IMR-90 (cell line): ENCODE results near the gene ANKRD44.

Experiments
- CEBPB ChIP-seq: IDR thresholded peaks from 2 replicates; pipeline ENCODE4 v1.6.1; 2012; ENCODE audit warnings: low read depth, low read length, improper control_type of control experiment
- CHD1 ChIP-seq: IDR thresholded peaks from 2 replicates; pipeline ENCODE4 v1.6.1; 2012; ENCODE audit warnings: low read depth, low read length, improper control_type of control experiment
- CTCF ChIP-seq: conservative IDR thresholded peaks from 2 replicates; pipeline ENCODE4 v1.5.1; 2012; ENCODE audit warnings: mild to moderate bottlenecking, low read depth, low read length, improper control_type of control experiment
- ELK1 ChIP-seq: fragments of 150-350 bp; IDR thresholded peaks from 2 replicates; pipeline ENCODE4 v1.6.1; 2016; ENCODE audit warnings: low read depth, mild to moderate bottlenecking, low read length, moderate library complexity, borderline replicate concordance
- FOS ChIP-seq: fragments of 150-350 bp; IDR thresholded peaks from 2 replicates; pipeline ENCODE4 v1.6.1; 2016; ENCODE audit warnings: low read depth, low read length
- MAFK ChIP-seq: IDR thresholded peaks from 2 replicates; pipeline ENCODE4 v1.6.1; 2012; ENCODE audit warnings: low read depth, low read length, improper control_type of control experiment
- MAZ ChIP-seq: IDR thresholded peaks from 2 replicates; pipeline ENCODE4 v1.6.1; 2012; ENCODE audit warnings: low read depth, mild to moderate bottlenecking, low read length, improper control_type of control experiment, moderate library complexity, borderline replicate concordance
- MXI1 ChIP-seq: IDR thresholded peaks from 2 replicates; pipeline ENCODE4 v1.6.1; 2012; ENCODE audit warnings: low read depth, mild to moderate bottlenecking, low read length, moderate library complexity, borderline replicate concordance
- POLR2A ChIP-seq: IDR thresholded peaks from 2 replicates; pipeline ENCODE4 v1.6.1; 2012; ENCODE audit warnings: mild to moderate bottlenecking, low read depth, low read length
- RAD21 ChIP-seq: IDR thresholded peaks from 2 replicates; pipeline ENCODE4 v1.6.1; 2012; ENCODE audit warnings: low read length, improper control_type of control experiment
- RCOR1 ChIP-seq: IDR thresholded peaks from 2 replicates; pipeline ENCODE4 v1.6.1; 2012; ENCODE audit warnings: mild to moderate bottlenecking, low read length, improper control_type of control experiment; ENCODE audit not compliant: insufficient replicate concordance
- SMC3 ChIP-seq: fragments of 150-350 bp; IDR thresholded peaks from 2 replicates; pipeline ENCODE4 v1.6.1; 2016; ENCODE audit warnings: low read depth, mild to moderate bottlenecking, antibody characterized with exemption, low read length, moderate library complexity
- USF2 ChIP-seq: fragments of 150-350 bp; IDR thresholded peaks from 2 replicates; pipeline ENCODE4 v1.6.1; 2017; ENCODE audit warnings: mild to moderate bottlenecking, antibody characterized with exemption, low read length, low read depth

GRCh38 chr2:197130318-197130717 is 180.3 kb downstream of the ANKRD44 start:
- TF ChIP-seq RCOR1 (no peak), POLR2A (no peak), CTCF (no peak), ELK1 (no peak), CHD1 (no peak), MAFK (no peak), USF2 (no peak), RAD21 (no peak), FOS (no peak), MXI1 (no peak), SMC3 (no peak), CEBPB (no peak), MAZ (no peak)
